HG02870 (cell line): ENCODE results near the gene TECPR2.
"Not testable (repeated sequence)": the region's sequence is repeated elsewhere in the genome, so short reads cannot be mapped to it uniquely, and the experiment has no call there.

ENCODE experiments used
- ATAC-seq: cut with Tn5 transposase; IDR thresholded peaks from one replicate; pipeline ENCODE4 v1.9.1; 2021; ENCODE audit warnings: mild to moderate bottlenecking, moderate library complexity; ENCODE audit not compliant: unreplicated experiment

The TECPR2 gene

DNA sequence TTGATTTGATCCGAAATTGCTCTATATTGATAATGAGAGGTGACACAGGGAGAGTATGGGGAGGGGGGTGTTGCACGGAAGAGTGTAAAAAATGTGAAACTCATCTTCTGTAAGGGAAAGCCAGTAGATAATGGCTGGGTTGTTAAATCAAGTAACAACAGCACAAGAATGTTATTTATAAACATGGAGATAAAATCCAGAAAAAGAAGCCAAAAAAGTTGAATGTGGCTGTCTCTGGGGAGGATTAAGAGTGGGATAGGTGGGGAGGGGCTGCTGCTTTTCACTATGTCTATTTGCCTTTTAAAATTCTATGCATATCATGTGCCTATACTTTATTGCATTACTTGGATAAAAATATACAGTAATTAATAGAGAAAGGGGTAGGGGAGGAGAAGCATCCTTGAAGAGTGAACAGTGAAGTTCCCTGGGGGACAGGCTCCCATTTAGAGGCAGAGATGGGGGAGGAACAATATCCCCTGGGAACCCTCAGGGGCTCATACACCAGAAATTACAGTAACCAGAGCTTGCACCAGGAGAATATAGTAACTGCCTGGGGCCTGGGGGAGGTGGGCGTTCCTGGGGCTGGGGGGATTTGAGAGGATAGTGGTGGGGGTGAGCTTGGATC lies 186.0 kb downstream of the TECPR2 start:
- ATAC-seq: no peak

DNA sequence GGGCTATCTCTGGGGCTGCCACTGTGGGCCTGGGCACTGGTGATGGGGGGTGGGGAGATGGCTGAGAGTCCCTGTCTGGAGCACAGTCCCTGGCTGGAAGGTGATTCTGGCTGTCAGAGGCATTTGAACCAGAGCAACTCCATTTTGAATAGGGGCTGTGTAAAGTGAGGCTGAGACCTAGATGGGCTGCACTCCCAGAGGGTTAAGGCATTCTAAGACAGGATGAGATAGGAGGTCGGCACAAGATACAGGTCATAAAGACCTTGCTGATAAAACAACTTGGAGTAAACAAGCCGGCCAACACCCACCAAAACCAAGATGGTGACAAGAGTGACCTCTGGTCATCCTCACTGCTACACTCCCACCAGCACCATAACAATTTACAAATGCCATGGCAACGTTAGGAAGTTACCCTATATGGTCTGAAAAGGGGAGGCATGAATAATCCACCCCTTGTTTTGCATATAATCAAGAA lies 188.2 kb downstream of the TECPR2 start:
- not testable (repeated sequence) for ATAC-seq
